GM06990 (cell line): ENCODE data around the gene SAMD14.

ENCODE experiments used
- DNase-seq: peaks from one replicate; pipeline ENCODE4 v3.0.0-alpha.2; 2011; ENCODE audit not compliant: insufficient read length; ENCODE audit errors: extremely low read depth
- H3K27me3 ChIP-seq: replicated peaks from 2 replicates; pipeline ENCODE4 v1.6.0; 2011; ENCODE audit warnings: low read length; ENCODE audit not compliant: control insufficient read depth, insufficient read depth
- H3K36me3 ChIP-seq: 2 replicates; pipeline ENCODE4 v1.5.1; 2011; ENCODE audit warnings: low read length; ENCODE audit not compliant: control insufficient read depth, insufficient read depth
- H3K4me3 ChIP-seq: replicated peaks from 2 replicates; pipeline ENCODE4 v1.5.1; 2011; ENCODE audit warnings: low read depth, mild to moderate bottlenecking, control low read depth, low read length
- TF ChIP-seq, protein P1 (sequence below): IDR thresholded peaks from 2 replicates; pipeline ENCODE4 v1.5.1; 2011; ENCODE audit warnings: low read length, control low read depth, mild to moderate bottlenecking, inconsistent platforms; ENCODE audit not compliant: insufficient read depth, poor library complexity, severe bottlenecking

Gene SAMD14

DNA sequence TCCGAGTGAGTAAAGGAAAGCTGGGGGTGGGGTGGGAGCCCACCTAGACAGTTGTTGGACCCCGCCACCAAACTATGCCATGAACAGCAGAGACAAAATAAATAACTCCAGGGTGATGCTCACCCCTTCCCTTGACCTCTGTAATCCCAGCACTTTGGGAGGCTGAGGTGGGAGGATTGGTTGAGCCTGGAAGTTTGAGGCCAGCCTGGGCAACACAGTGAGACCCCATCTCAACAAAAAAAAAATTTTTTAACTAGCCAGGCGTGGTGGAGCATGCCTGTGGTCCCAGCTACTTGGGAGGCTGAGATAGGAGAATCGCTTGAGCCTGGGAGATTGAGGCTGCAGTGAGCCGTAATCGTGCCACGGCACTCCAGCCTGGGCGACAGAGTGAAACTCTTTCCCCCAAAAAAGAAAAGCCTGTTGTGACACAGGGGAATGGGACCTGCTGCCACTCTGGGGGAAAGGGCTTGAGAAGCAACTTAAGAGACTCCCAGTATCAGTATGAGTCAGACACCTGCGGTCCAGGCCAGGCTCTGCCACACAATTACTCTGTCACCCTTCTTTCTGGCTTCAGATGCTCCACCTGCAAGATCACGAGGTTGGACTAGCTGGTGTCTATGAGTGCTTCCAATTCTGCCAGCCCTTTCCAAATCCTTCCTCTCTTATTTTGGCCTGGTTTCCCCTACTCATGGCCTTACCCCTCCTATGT is 40.9 kb upstream of the SAMD14 start:
- Histone ChIP-seq H3K27me3 (no peaks in the 10 kb centered on the region), H3K4me3 (no peak overlapping the region), H3K36me3 (no peaks in the 10 kb centered on the region)
- TF ChIP-seq, protein P1, sequence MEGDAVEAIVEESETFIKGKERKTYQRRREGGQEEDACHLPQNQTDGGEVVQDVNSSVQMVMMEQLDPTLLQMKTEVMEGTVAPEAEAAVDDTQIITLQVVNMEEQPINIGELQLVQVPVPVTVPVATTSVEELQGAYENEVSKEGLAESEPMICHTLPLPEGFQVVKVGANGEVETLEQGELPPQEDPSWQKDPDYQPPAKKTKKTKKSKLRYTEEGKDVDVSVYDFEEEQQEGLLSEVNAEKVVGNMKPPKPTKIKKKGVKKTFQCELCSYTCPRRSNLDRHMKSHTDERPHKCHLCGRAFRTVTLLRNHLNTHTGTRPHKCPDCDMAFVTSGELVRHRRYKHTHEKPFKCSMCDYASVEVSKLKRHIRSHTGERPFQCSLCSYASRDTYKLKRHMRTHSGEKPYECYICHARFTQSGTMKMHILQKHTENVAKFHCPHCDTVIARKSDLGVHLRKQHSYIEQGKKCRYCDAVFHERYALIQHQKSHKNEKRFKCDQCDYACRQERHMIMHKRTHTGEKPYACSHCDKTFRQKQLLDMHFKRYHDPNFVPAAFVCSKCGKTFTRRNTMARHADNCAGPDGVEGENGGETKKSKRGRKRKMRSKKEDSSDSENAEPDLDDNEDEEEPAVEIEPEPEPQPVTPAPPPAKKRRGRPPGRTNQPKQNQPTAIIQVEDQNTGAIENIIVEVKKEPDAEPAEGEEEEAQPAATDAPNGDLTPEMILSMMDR, result no peak
- DNase-seq, result no peak

DNA sequence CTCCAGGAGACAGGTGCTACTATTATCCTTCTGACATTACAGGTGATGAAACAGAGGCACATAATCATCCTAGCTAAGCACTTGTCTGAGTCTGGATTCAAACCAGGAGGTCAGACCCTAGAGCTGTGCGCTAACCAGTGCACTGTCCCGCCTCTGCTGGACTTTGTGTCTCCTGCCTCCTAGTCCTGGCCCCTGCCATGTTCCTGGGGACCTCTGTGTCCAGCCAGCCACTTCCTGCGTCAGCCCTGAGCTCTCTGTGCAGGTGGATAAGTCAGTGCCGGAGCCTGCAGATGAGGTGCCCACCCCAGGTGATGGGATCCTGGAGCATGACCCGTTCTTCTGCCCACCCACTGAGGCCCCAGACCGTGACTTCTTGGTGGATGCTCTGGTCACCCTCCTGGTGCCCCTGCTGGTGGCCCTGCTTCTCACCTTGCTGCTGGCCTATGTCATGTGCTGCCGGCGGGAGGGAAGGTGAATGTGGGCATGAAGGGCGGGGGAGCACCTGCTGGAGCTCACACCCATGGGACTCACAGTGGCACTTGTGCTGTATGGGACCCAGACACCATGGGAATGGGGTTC is 40.0 kb upstream of the SAMD14 start:
- Histone ChIP-seq H3K36me3 (no peaks in the 10 kb centered on the region), H3K4me3 (no peak overlapping the region), H3K27me3 (no peaks in the 10 kb centered on the region)
- no peak for DNase-seq
- TF ChIP-seq, protein P1, result no peak

DNA sequence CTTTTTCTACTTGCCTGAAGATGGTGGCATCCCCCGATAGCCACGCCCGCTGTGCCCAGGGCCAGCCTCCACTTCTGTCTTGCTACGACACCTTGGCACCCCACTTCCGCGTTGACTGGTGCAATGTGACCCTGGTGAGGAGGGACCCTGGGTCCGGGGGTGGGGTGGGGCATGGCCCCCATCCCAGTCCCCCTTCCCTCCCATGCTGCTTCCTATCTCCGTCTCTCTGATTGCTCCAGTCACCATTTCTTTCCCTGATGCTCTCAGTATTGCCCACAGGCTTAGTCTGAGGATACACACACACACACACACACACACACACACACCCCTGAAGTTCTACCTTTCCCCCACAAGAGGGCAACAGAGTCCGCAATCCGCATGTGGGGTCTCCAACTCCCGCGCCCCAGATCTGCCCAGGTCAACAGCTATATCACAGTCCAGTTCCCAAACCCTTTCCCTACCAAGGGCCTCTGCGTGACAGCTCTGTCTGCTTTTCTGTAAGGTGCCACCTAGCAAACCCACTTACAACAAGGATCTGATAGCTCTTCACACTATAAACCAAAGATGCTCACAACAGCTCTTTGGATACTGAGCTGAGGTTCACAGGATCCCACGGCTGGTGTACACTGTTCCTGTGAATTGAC is 39.3 kb upstream of the SAMD14 start:
- Histone ChIP-seq H3K4me3 (no peak overlapping the region), H3K36me3 (no peaks in the 10 kb centered on the region), H3K27me3 (no peaks in the 10 kb centered on the region)
- TF ChIP-seq, protein P1, result peak; percentile 87
- peak; percentile 81 for DNase-seq

DNA sequence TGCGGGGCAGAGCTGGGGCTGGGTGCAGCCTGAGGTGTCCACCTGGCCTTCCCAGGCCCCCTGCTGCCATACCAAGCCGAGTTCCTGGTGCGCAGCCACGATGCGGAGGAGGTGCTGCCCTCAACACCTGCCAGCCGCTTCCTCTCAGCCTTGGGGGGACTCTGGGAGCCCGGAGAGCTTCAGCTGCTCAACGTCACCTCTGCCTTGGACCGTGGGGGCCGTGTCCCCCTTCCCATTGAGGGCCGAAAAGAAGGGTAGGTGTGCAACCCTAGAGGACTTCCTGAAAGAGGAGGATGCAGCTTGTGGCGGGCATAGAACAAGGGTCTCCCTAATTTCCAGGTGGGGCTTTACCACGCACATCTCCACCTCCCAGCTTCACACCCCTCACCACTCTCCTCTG is 38.4 kb upstream of the SAMD14 start:
- no peak for DNase-seq
- Histone ChIP-seq H3K36me3 (no peaks in the 10 kb centered on the region), H3K4me3 (no peak overlapping the region), H3K27me3 (no peaks in the 10 kb centered on the region)
- TF ChIP-seq, protein P1, result no peak

DNA sequence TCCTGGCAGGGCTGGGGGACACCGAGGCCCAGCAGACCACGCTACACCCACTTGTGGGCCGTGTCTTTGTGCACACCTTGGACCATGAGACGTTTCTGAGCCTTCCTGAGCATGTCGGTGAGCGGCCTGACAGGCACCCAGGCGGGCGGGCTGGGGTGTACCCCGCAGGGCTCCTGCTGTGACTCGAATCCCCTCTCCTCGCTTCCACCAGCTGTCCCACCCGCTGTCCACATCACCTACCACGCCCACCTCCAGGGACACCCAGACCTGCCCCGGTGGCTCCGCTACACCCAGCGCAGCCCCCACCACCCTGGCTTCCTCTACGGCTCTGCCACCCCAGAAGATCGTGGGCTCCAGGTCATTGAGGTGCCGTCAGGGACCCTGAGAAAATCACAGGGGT is 37.4 kb upstream of the SAMD14 start:
- Histone ChIP-seq H3K36me3 (no peaks in the 10 kb centered on the region), H3K27me3 (no peaks in the 10 kb centered on the region), H3K4me3 (no peak overlapping the region)
- TF ChIP-seq, protein P1, result no peak
- DNase-seq, result no peak
